HEK293T (cell line): ENCODE data around the gene TAAR9.

Experiments
- CTCF ChIA-PET: fragments of 350-600 bp; formaldehyde crosslinking; extraction: SDS; loops from one replicate; lab custom pipeline; 2021; ENCODE audit warnings: antibody characterized with exemption, inconsistent platforms; lab: Yijun Ruan, JAX
- POLR2A ChIA-PET: fragments of 350-600 bp; formaldehyde crosslinking; extraction: SDS; loops from one replicate; lab custom pipeline; 2020; ENCODE audit warnings: antibody characterized with exemption, inconsistent platforms; lab: Yijun Ruan, JAX
- DNase-seq: peaks from one replicate; pipeline ENCODE4 v3.0.0; 2012; ENCODE audit warnings: mixed read lengths; ENCODE audit errors: extremely low spot score
- ARNT ChIP-seq: fragments of 450-650 bp; IDR thresholded peaks from 2 replicates; pipeline ENCODE4 v1.6.1; 2017; ENCODE audit warnings: mild to moderate bottlenecking
- BHLHE40 ChIP-seq: fragments of 450-650 bp; IDR thresholded peaks from 2 replicates; pipeline ENCODE4 v1.6.1; 2016; ENCODE audit warnings: mild to moderate bottlenecking, moderate library complexity, borderline replicate concordance
- CTBP1 ChIP-seq: fragments of 450-650 bp; IDR thresholded peaks from 2 replicates; pipeline ENCODE4 v1.6.1; 2016; ENCODE audit warnings: borderline replicate concordance
- ELF4 ChIP-seq: fragments of 450-650 bp; IDR thresholded peaks from 2 replicates; pipeline ENCODE4 v1.6.1; 2017; ENCODE audit warnings: antibody characterized with exemption
- FOXA1 ChIP-seq: fragments of 450-650 bp; IDR thresholded peaks from 2 replicates; pipeline ENCODE4 v1.6.1; 2016; ENCODE audit warnings: mild to moderate bottlenecking
- FOXK2 ChIP-seq: fragments of 450-650 bp; IDR thresholded peaks from 2 replicates; pipeline ENCODE4 v1.6.1; 2016; ENCODE audit warnings: mild to moderate bottlenecking
- FOXM1 ChIP-seq: fragments of 450-650 bp; IDR thresholded peaks from 2 replicates; pipeline ENCODE4 v1.6.1; 2017; ENCODE audit warnings: mild to moderate bottlenecking, borderline replicate concordance
- HDGF ChIP-seq: fragments of 450-650 bp; IDR thresholded peaks from 2 replicates; pipeline ENCODE4 v1.6.1; 2017; ENCODE audit warnings: antibody characterized with exemption, borderline replicate concordance
- L3MBTL2 ChIP-seq: fragments of 450-650 bp; conservative IDR thresholded peaks from 2 replicates; pipeline ENCODE4 v1.6.1; 2016; ENCODE audit warnings: mild to moderate bottlenecking
- LEF1 ChIP-seq: fragments of 450-650 bp; IDR thresholded peaks from 2 replicates; pipeline ENCODE4 v1.6.1; 2017; ENCODE audit warnings: mild to moderate bottlenecking, borderline replicate concordance
- NFRKB ChIP-seq: fragments of 450-650 bp; IDR thresholded peaks from 2 replicates; pipeline ENCODE4 v1.6.1; 2016; ENCODE audit warnings: mild to moderate bottlenecking, moderate library complexity
- PKNOX1 ChIP-seq: fragments of 450-650 bp; IDR thresholded peaks from 2 replicates; pipeline ENCODE4 v1.6.1; 2016
- SP1 ChIP-seq: fragments of 450-650 bp; IDR thresholded peaks from 2 replicates; pipeline ENCODE4 v1.6.1; 2017
- SUZ12 ChIP-seq: fragments of 450-650 bp; IDR thresholded peaks from 2 replicates; pipeline ENCODE4 v1.6.1; 2016; ENCODE audit warnings: mild to moderate bottlenecking
- TARDBP ChIP-seq: fragments of 450-650 bp; IDR thresholded peaks from 2 replicates; pipeline ENCODE4 v1.6.1; 2016
- ZNF384 ChIP-seq: fragments of 450-650 bp; IDR thresholded peaks from 2 replicates; pipeline ENCODE4 v1.6.1; 2016

The TAAR9 gene

GRCh38 chr6:132537977-132538376 is at the start of gene TAAR9:
Gene TAAR9, plus strand, starts transcription at chr6:132538277. Its CDS starts 13 bp downstream, at chr6:132538290.
- CTCF ChIA-PET, result no interaction called here
- POLR2A ChIA-PET, result no interaction called here
- DNase-seq, result no peak
- no peak for TF ChIP-seq NFRKB
- TF ChIP-seq BHLHE40, result no peak
- TF ChIP-seq SUZ12, result no peak
- no peak for TF ChIP-seq ZNF384

GRCh38 chr6:132489376-132489775 is 48.7 kb upstream of the TAAR9 start:
- ChIA-PET CTCF (no interaction called here), POLR2A (interaction anchor here (0.9 kb wide), 1 partner anchor 23 kb away, joined by 3 read pairs; the partner anchor contains the start of gene STX7)
- TF ChIP-seq NFRKB (no peak), FOXM1 (no peak), FOXA1 (no peak), FOXK2 (no peak), LEF1 (no peak), ARNT (no peak), SP1 (no peak), ZNF384 (no peak), CTBP1 (no peak), HDGF (no peak), TARDBP (no peak), SUZ12 (no peak), PKNOX1 (no peak)
- no peak for DNase-seq

- ChIA-PET CTCF (interaction anchor here (1.3 kb wide), 1 partner anchor 210 kb away, joined by 7 read pairs; no protein-coding TSS in a partner anchor), POLR2A (interaction anchor here (0.9 kb wide), 1 partner anchor 23 kb away, joined by 3 read pairs; the partner anchor contains the start of gene STX7)
- TF ChIP-seq FOXM1 (no peak), L3MBTL2 (no peak), ELF4 (no peak), SP1 (no peak), SUZ12 (no peak), NFRKB (no peak), HDGF (no peak), PKNOX1 (no peak), LEF1 (no peak)
- no peak for DNase-seq
Measured at GRCh38 chr6:132490024-132490423, 48.1 kb upstream of the TAAR9 start.

- CTCF ChIA-PET, result interaction anchor here (1.3 kb wide), 1 partner anchor 211 kb away, joined by 7 read pairs; no protein-coding TSS in a partner anchor
- no peak for DNase-seq
- TF ChIP-seq TARDBP (no peak), ARNT (no peak), PKNOX1 (no peak), BHLHE40 (no peak), SP1 (no peak), CTBP1 (no peak), LEF1 (no peak), ZNF384 (no peak), NFRKB (no peak), L3MBTL2 (no peak), SUZ12 (no peak)
- POLR2A ChIA-PET, result interaction anchor here (0.9 kb wide), 1 partner anchor 22 kb away, joined by 3 read pairs; the partner anchor contains the start of gene STX7
Measured at GRCh38 chr6:132490478-132491204, 47.4 kb upstream of the TAAR9 start.

GRCh38 chr6:132491303-132491702 is 46.8 kb upstream of the TAAR9 start:
- no peak for DNase-seq
- ChIA-PET CTCF (interaction anchor here (0.6 kb wide), 1 partner anchor 673 kb away, joined by 3 read pairs; no protein-coding TSS in a partner anchor), POLR2A (no interaction called here)
- no peak for TF ChIP-seq FOXK2
- no peak for TF ChIP-seq SUZ12
- TF ChIP-seq PKNOX1, result no peak
- TF ChIP-seq ELF4, result no peak
- no peak for TF ChIP-seq NFRKB
- no peak for TF ChIP-seq ARNT

GRCh38 chr6:132491881-132492280 is 46.2 kb upstream of the TAAR9 start:
- TF ChIP-seq TARDBP (no peak), HDGF (no peak), LEF1 (no peak), SP1 (no peak)
- no peak for DNase-seq
- CTCF ChIA-PET, result interaction anchor here (0.6 to 1.8 kb wide), 2 partner anchors 212 to 674 kb away, joined by 3 to 9 read pairs; no protein-coding TSS in a partner anchor
- POLR2A ChIA-PET, result no interaction called here
